Erythroblast (primary cell): Measurements from ENCODE around the gene CACNA2D1.

ENCODE experiments used
- DNase-seq, 2 experiments: peaks; one replicate each; lab custom pipeline; 2025; lab: John Stamatoyannopoulos, UW
- GATA1 ChIP-seq: IDR thresholded peaks from 2 replicates; pipeline ENCODE4 v1.6.1; 2011; ENCODE audit warnings: low read depth, mild to moderate bottlenecking, control low read depth, low read length, moderate library complexity
- POLR2A ChIP-seq: IDR thresholded peaks from 2 replicates; pipeline ENCODE4 v1.6.1; 2011; ENCODE audit warnings: mild to moderate bottlenecking, low read length

The CACNA2D1 gene

DNA sequence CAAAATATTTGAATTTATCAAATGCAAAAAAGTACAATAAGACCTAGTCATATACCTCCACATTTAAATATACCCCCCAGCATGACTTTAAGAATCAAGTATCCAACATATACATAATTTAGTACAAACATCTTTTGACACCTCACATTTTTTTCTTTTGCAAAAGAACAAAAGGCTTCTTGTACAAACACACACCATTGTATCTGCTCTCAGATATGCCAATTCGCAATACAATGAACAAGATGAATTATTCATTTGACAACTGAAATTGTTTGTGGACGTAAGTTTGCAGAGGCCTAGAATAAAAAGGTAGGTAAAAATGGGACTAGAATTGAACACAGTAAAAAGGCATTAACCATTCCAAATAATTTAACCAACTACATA, 154.4 kb downstream of the CACNA2D1 start:
- no peak for TF ChIP-seq POLR2A
- no peak for TF ChIP-seq GATA1
- DNase-seq, result no peak

DNA sequence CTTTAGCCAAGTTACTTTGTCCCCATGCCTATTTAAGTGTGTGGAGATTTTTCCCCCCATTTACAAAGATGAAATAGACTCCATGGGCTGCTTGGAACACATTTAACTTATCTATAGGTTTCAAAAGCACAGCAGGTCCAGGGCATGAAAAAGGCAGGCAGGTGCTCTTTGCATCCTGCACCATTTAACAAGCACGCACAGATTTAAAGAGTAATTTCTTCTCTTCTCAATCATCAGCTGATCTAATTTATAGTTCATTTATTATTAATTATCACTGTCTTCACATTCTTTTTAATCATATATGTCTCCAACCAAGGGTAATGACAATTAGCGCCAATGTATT, 156.8 kb downstream of the CACNA2D1 start:
- DNase-seq, result no peak
- no peak for TF ChIP-seq GATA1
- TF ChIP-seq POLR2A, result no peak

DNA sequence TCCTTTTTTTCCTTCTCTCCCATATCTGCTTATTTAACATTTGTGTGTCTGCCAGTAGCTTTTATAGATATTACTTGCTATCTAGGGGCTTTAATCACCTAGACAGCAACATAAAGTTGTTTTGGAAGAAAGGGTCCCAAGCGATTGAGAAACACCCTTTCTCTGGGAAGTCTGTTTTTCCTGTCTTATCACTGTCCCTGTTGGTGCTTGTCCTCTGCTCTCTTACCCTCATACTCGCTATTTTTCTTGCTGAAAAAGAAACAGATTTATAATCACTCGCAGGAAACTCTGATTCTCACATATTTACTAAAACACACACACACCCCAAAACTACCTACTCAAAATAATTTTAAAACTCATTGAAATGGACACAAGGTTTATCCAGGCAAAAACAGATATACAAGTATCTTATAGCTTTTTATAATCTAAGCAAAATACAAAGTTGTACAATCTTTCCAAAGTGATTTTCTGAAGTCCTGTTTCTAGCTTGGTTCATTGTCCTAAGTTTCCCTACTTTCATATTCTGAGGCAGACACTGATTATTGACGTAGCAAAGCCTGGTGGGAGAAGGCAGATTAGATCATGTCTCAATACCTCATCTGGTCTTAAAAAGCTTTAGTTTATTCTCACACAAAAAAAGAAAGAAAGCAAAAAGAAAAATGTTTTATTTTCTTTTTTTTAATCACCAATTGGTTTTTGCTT, 157.3 kb downstream of the CACNA2D1 start:
- no peak for DNase-seq
- TF ChIP-seq POLR2A, result no peak
- TF ChIP-seq GATA1, result no peak

DNA sequence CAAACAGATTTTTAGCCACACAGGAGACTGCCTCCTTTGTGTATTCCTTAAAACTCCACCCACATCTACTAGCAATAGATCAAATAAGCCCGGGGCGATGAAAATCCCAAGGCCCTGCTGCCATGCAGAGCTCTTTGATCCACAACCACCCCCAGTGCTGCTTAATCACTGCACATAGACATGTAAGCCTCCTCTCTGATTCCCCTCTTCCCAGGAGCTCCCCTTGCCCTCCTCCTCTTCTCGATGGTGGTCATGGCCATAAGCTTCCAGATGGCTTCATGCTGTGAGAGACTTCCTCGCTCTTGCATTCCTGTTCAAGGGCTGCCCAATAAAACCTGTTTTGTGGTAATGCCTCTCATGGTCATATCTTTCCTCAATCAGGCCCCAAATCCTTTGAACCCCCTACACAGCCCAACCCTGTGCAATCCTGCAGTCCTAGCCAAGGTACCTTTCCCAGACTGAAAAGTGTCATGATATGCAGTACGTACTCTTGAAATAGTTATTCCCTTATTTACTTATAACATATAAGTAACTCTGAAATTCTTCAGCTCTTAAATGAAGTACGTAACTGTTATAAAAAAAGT, 158.5 kb downstream of the CACNA2D1 start:
- DNase-seq, result no peak
- TF ChIP-seq GATA1 (no peak), POLR2A (no peak)

DNA sequence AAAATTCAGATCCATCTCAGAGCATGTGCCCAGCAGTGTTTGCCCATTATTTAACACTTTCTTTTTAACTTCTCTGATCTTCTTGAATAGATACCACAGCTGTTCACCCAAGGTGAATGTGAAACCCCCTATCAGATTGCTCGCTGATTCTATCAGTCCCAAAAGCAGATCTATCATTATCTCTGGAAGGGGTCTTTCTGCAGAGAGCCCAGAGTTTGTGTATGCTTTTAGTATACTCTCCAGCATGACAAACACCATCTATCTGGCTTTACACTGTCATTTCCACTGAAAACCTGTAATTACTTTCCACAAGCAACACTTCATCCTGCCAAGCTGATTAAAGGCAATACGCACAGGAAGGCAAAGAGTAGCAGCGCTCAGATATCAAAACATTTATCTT, 168.2 kb downstream of the CACNA2D1 start:
- no peak for TF ChIP-seq GATA1
- no peak for TF ChIP-seq POLR2A
- DNase-seq, result no peak

DNA sequence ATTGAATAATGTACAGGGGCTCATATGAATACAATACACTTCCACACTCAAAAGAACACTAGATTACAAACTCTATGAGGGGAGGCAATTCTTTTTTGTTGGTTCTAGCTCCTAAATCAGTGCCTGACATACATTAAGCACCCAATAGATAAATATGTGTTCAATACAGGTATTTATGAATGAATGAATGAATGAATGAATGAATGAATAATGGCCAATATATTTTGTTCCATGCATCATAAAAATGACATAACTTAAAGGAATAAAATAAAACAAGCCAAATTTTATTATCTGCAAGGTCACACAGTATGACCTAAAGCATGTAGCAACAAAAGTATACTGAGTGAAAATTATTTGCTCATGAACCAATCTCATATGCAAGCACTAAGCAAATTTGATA, 168.9 kb downstream of the CACNA2D1 start:
- DNase-seq, result no peak
- TF ChIP-seq GATA1 (no peak), POLR2A (no peak)

DNA sequence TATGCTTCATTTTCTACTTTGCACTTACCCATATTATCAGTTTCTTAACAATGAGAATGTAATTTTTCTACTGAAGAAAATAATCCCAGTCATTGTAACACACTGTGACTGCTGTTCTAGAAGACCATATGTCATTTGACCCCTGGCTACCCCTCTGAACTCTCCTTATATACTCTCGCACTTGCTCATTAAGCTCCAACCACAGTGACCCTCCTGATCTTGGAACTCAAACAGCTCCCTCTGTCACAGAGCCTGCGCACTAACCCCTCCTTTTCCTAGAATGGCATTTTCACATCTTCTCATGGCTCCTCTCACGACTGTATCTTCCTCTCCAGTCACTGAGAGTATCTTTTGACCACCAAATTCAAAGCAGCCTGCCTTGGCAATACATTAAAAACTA, 169.7 kb downstream of the CACNA2D1 start:
- TF ChIP-seq POLR2A (no peak), GATA1 (no peak)
- DNase-seq, result no peak

DNA sequence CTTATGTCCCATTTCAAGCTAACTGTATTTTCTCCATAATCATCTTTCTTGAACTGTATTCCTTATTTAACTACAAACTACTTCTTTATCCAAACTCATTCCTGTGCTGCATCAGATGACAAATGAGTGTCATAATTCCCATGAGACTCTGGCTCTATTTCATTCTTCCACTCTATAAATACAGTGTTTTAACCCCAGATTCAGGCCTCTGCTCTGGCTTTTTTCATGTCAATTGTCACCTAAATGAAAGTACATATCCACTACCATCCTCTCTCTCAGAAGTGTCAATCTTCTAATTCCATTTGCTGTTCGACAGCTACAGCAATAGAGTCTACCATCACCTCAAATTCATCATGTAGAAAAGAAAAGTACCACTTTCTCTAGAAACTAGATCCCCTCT, 172.7 kb downstream of the CACNA2D1 start:
- DNase-seq, result no peak
- TF ChIP-seq POLR2A (no peak), GATA1 (no peak)

DNA sequence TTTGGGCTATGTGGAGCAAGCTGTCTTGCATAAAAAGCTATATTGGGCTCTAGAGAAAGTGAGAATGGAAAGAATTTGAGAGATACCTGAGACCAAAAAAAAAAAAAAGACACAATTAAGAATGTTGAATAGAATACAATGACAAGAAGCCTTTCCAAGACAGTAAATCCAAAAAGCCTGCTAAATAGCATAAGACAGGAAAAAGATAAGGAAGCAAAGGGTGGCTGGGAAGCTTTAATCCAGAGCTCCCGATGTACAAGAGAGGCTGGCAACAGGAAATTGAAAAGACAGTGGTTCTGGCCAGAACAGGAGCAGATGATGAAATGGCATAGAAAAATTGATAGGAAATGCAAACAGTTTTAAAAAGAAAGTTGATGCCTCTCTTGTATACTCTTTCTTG, 174.9 kb downstream of the CACNA2D1 start:
- no peak for DNase-seq
- TF ChIP-seq GATA1 (no peak), POLR2A (no peak)

DNA sequence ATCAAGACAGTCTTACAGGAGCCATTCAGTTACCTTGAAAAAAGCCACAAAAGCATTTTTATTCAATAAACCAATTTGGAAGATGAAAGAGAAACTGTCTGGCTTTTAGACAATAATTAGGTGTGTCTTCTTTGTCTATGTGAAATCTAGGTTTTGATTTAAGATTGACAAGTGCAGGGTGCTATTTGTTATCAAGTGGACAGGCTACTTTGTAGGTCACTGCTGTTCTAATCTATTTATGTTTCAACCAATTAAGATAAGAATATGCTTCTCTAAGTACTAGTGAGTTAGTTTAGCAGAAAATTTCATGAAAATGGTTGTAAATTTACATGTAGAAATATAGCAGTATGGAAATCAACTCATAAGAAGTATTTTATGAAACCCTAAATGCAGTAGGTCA, 177.5 kb downstream of the CACNA2D1 start:
- no peak for TF ChIP-seq POLR2A
- no peak for TF ChIP-seq GATA1
- no peak for DNase-seq

DNA sequence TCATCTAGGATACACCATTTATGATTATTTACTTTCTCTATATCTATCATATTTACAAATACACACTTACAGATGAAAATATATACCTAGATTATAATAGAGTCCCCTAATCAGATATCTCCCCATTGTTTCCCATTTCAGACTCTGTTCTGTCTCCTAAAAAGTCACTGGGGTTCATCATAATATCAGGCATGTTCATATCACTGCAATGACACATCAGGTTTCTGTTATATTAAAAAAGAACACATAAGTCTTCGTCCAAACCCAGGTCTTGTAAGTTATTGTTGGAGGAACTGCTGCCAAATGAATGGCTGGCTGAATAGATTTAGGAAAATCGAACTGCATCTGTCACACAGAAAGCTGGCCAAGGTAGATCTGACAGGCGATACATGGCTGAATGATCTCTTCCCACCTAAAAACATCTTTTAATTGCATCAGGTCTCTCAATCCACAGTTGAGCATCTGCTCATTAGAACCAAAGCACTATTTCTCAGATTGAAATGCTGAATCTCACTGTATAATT, 178.7 kb downstream of the CACNA2D1 start:
- TF ChIP-seq GATA1 (no peak), POLR2A (no peak)

DNA sequence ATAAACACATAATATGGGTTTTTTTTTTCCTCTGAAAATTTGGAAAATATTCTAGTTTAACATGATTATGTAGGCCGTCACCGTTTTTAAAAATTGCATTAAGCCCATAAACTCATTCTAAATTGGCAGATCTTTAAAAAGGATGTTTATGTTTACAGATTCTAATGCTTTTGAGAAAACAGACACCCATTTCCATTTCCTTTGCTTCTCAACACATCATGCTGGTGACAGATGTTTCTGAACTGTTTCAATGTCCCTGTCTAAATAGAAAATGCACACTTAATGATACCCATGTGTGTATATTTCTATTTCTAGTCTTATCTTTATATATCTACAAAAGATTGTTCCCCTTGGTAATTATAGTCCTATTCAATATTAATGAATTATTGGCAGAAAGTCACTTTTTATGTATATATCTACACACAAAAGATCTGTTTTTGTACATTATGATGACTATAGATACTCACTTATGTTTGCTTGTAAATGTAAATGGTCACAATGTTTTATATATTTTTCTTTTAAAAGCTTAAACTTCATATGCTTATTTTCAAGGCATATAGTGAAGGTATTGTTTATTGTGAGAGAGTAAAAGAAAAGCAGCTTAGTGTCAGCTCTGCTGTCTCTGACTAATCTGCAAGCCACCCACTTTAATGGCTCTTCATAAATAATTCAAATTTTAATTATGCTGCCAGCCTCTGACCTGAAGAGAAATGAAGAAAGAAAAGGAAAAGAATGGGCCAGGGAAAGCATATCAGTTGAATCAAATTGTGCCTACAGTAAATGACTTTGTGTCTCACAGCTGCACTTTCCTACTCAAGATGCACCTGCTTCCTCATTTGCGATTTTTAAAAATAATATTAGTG, 179.4 kb downstream of the CACNA2D1 start:
- DNase-seq, result no peak
- no peak for TF ChIP-seq GATA1

More for the DNA sequence above, 178.7 kb downstream of the CACNA2D1 start:
- no peak for DNase-seq

DNA sequence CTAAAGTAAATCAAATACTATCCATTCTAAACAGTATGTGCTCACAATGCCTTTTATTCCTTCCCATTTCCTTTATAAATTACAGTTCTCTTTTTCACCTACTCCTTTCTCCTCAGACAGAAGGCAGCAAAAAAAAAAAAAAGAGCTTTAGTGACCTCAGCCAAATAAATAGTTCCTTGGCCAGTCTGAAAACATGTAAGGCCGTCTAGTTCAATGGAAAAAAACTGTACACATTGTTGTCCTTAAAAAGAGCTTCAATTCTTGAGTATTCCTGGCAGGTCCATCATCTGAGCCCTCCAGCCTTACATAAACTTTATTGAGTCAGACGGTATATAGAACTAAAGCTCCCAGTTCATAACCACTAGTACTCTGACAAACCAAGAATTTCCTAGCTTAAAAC, 185.4 kb downstream of the CACNA2D1 start:
- DNase-seq, result no peak
- TF ChIP-seq GATA1, result no peak
- TF ChIP-seq POLR2A, result no peak

DNA sequence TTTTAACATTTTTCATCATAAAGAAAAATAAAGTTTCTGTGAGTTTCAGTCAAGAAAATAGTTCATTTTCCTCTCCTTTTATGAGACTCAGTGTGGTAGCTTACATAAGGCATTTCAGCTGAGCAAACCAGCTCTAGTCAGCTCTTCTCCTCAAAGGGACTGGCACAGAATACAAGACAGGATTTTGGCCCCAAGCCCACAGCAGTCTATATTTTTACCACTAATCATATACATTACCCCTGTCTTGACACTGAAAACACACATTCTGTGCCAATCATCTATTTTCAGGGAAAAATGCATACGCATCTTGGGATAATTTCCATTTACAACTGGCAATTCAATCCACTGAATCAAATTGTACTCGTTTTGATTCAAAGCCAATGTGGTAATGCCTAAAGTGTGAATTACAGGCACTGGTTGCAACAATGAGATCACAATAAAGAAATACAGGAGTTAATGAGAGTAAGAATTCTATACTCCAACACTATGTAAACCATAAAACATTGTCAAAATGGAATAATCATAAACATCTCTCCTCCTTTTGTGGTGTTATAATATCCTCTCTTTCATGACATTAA, 186.4 kb downstream of the CACNA2D1 start:
- TF ChIP-seq GATA1 (no peak), POLR2A (no peak)
- DNase-seq, result no peak
